ENCODE measurements around the gene CBARP. TPM values are rescaled to one million over a fixed set of nuclear protein-coding genes. Genes with fewer than 3 reads are reported as not detected.

The CBARP gene
- total RNA-seq, 1 donor from 2014 or later, result 13.9 TPM

DNA sequence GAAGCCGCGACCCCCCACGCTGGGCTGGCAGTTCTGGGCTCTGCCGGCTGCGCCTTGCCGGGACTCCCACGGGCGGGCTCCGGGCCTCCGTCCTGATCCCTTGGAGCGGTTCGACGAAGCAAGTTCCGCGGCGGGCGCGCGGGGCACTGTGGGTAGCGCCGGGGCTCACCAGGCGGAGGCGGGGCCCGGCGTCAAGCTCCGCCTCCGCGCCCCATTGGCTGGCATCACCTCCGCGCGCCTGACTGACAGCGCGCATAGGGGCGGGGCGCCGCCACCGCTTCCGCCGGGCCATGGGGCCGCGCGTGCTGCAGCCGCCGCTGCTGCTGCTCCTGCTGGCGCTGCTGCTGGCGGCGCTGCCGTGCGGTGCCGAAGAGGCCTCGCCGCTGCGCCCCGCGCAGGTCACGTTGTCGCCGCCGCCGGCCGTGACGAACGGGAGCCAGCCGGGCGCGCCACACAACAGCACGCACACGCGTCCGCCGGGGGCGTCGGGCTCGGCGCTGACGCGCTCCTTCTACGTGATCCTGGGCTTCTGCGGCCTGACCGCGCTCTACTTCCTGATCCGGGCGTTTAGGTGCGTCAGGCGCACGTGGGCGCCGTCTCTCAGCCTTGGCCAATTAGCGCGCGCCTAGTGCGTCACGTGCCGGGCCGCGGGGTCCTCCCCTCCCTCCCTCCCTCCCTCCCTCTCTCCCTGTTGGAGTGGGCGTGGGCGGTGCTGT, 37.6 kb upstream of the CBARP start, which contains the start of gene FAM174C:
Gene FAM174C (plus strand): TSS at position 271 of the 716 bp plus-strand sequence. CDS start 20 bp downstream, at position 291.
- no peak for DNase-seq (ENCODE audit: extremely low read depth, low read depth, low spot score)

DNA sequence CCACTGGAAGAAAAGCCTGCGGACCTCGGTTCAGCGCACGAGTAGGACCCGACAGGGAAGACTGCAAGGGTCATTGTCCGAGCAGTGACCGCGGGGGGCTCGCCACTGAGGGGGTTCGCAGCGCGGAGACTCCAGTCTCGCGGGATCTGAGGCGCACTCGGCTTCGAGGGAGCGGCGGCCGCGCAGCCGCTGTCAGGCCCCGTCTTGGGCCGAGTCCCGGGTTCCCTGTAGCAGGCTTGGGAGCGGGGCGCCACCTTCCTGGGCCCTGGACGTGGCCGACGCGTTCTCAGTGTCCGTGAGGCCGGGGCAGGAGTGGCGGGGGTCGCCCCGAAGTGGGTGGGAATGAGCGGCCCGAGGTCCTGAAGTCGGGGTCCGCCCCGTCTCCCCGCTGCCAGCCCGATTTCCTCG, 37.1 kb upstream of the CBARP start:
- no peak for DNase-seq (ENCODE audit: extremely low read depth, low read depth, low spot score)

DNA sequence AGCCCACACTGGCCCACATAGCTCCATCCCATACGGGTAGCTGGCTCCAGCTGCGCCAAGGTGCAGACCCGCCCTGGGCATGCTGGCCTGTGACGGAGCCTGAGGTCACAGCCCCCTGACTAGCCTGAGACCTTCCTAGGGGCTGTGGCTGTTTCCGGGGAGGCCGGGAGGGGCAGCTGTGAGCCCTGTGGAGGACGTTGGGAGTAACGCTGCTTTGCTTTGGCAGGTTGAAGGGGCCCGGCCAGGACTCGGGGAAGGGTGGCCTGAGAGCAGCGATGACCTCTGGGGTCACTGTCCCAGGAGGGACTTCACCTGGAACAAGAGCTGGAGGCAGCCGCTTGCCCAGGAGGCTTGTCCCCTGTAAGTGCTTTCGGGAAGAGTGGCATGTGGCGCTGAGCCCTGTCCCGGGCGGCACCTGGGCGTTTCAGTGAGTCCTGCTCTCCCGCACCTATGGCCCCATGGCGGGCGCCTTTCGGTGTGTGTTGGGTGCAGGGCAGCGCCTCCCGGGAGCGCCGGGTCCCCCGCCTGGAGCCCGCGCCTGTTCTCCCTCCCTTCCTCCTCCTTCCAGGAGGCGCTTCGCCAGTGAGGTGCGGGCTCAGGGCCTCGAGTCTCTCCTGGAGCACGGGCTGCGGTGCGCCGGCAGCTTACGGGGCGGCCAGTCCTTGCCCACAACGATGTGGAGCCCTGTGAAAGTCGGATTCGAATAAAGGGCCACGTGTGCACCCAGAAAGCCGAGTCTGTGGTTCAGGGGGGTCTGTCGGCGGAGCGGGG, 36.5 kb upstream of the CBARP start:
- no peak for DNase-seq (ENCODE audit: extremely low read depth, low read depth, low spot score)

DNA sequence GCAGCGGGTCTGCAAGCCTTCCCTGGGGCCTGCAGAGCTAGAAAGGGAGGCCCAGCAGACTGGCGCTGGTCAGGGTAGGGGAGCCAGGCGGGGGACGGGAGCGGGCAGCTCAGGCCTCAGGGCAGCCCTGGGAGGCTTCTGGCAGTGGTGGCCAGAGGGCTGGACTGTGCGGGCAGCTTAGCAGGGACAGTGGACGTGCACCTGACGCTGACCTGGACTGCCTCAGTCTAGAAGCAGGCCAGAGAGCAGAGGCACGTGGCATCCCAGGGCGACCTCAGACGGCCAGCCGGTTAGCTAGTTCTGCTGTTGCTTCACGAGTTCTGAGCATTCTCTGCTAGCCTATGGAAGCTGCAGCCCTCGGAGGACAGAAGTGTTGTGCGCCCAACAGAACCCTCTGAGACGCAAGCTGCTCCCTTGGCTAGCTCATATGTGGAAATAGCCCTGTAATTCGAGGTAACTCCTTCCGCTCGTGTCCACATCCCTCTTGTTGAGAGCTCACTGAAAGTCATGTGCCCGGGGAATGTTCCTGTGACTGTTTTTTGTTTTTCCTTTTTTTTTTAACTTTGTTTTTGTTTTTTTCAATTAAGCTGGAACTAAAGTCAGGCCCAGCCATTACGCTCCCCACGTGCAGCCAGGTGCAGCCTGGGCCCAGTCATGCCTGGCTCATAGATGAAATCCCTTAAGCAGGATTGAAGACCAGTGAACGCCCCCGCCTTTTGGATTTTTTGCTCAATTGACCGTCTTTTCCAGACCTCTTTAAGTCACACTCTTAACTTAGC, 35.6 kb upstream of the CBARP start:
- no peak for DNase-seq (ENCODE audit: extremely low read depth, low read depth, low spot score)

DNA sequence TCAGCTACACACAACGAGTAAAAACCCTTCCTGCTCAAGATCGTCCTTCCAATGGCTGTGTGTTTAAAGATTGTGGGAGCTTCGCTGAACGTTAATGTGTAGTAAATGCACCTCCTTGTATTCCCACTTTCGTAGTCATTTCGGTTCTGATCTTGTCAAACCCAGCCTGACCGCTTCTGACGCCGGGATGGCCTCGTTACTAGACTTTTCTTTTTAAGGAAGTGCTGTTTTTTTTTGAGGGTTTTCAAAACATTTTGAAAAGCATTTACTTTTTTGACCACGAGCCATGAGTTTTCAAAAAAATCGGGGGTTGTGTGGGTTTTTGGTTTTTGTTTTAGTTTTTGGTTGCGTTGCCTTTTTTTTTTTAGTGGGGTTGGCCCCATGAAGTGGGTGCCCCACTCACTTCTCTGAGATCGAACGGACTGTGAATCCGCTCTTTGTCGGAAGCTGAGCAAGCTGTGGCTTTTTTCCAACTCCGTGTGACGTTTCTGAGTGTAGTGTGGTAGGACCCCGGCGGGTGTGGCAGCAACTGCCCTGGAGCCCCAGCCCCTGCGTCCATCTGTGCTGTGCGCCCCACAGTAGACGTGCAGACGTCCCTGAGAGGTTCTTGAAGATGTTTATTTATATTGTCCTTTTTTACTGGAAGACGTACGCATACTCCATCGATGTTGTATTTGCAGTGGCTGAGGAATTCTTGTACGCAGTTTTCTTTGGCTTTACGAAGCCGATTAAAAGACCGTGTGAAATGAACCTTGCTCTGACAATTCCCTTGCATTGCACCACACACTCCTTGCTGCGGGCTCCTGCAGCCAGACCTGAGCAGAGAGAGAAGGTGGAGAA, 34.8 kb upstream of the CBARP start:
- DNase-seq (ENCODE audit: extremely low read depth, low read depth, low spot score), result no peak

DNA sequence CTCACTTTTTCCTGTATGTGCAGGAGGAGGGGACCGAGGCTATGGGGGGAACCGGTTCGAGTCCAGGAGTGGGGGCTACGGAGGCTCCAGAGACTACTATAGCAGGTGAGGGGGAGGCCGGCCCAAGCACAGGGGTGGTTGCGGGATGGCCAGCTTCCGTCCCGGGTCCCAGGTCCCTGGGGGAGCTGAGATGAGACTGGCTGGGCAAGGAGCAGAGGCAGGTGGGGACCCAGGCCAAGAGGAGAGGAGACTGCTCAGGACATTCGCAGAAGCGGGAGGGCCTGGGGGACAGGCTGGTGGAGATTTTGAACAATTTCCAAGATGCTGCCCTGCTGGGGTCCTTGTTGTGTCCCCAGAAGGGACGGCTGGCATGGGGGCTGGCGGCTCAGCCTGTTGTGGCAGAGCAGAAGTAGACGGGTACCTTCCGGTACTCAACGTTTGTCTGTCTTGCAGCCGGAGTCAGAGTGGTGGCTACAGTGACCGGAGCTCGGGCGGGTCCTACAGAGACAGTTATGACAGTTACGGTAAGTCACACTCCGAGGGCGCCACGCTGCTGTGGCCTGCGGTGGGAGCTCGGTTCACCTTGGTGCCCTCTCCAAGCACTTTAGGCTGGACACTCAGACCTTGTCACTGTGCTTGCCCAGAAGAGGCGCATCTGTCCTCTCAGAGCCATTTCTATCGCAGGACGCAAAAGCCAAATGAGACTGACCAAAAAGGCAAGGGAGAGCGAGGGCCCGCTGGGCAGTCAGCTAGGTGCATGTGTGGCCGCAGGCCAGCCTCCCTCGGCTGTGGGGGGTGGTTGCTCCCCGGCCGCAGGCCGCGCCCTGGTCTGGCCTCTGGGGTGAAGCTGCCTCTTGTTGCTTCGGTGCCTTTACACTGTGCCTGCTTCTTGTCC, 34.0 kb upstream of the CBARP start:
- no peak for DNase-seq (ENCODE audit: extremely low read depth, low read depth, low spot score)

DNA sequence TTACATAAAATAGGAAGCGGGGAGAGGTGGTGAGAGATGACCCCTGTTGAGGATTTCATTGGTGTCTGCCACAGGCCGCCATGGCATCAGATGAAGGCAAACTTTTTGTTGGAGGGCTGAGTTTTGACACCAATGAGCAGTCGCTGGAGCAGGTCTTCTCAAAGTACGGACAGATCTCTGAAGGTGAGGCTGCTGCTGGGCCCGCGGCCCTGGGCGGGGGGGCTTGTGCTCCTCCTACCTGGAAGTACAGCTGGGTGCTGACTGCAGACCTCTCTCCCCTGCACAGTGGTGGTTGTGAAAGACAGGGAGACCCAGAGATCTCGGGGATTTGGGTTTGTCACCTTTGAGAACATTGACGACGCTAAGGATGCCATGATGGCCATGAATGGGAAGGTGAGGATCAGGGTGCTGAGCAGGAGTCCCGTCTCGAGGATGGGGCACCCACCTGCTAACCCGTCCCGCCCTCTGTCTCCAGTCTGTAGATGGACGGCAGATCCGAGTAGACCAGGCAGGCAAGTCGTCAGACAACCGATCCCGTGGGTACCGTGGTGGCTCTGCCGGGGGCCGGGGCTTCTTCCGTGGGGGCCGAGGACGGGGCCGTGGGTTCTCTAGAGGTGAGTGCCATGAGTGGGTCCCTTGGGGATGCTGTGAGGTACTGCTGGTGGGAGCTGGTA, 33.2 kb upstream of the CBARP start:
- no peak for DNase-seq (ENCODE audit: extremely low read depth, low read depth, low spot score)

DNA sequence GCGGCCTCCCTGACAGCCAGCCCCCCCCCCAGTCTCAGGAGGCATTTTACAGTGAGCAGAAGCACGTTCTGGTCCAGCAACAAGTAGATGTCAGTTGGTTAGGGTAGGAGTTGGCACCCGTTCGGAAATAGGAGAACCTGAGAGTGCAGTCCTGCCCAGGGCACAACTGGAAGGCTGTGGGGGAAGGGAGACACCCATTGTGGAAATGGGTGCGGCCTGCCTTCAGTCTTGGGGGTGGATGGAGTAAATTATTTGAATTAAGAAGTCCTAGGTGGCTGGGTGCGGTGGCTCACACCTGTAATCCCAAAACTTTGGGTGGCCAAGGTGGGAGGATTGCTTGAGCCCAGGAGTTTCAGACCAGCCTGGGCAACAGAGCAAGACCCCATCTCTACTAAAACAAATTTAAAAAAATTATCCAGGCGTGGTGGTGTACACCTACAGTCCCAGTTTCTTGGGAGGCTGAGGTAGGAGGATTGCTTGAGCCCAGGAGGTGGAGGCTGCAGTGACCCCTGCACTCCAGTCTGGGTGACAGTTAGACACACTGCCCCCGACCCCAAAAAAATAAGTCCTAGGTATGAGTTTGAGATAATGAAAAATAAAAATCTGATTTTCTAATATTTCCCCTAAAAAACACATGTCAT, 32.5 kb upstream of the CBARP start:
- DNase-seq (ENCODE audit: extremely low read depth, low read depth, low spot score), result no peak

DNA sequence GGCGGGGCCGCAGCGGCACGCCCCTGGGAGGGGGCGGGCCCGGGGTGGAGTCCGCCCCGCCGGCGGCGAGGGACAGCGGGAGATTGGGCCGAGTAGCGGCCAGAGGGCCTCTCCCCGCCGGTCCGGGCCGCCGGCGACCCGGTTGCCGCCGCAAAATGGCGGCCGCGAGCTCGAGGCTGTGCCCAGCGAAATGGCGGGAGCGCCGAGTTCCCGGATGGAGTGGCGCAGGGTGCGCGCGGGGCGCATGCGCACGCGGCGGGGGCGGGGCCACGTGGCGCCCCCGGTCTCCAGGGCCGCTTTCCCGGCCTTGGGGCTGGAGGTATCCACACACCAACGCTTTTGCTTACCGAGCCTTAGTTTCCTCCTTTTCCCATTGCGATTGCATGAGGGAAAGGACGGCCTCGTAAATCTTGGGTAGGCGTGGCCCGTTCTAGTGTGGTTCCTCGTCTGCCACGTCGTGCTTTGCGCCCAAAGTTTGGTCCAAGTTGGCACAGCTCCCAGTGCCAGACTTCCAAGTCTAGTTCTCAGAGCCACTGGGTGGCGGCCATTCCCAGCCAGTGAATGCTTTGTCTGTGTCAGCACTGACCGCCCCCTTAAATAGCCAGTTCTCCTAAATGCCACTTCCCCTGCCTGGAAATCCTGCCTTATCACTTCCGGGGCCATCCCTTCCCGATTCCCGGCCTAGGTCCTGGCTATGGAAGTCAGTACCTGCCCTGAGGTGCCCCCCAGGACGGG, 31.8 kb upstream of the CBARP start:
- no peak for DNase-seq (ENCODE audit: extremely low read depth, low read depth, low spot score)

DNA sequence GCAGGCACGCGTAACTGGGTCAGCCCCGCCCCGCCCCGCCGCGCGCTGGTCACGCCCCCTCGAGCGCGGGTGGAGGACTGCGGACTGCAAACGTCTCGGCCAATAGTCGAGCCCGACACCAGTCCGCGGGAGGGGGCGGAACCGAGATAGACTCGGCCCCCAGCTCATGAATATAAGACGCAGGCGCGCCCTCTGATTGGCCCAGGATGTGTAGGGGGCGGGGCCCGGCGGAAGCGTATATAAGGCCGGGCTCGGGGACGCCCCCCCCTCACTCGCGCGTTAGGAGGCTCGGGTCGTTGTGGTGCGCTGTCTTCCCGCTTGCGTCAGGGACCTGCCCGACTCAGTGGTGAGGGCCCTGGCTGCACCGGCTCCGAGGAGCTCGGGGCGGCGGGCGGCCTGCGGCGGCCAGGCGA, 31.3 kb upstream of the CBARP start, which contains the start of gene CIRBP:
Gene CIRBP (plus strand): TSS at position 268 of the 413 bp plus-strand sequence. CDS start 1,602 bp downstream, outside the sequence.
- no peak for DNase-seq (ENCODE audit: extremely low read depth, low read depth, low spot score)

DNA sequence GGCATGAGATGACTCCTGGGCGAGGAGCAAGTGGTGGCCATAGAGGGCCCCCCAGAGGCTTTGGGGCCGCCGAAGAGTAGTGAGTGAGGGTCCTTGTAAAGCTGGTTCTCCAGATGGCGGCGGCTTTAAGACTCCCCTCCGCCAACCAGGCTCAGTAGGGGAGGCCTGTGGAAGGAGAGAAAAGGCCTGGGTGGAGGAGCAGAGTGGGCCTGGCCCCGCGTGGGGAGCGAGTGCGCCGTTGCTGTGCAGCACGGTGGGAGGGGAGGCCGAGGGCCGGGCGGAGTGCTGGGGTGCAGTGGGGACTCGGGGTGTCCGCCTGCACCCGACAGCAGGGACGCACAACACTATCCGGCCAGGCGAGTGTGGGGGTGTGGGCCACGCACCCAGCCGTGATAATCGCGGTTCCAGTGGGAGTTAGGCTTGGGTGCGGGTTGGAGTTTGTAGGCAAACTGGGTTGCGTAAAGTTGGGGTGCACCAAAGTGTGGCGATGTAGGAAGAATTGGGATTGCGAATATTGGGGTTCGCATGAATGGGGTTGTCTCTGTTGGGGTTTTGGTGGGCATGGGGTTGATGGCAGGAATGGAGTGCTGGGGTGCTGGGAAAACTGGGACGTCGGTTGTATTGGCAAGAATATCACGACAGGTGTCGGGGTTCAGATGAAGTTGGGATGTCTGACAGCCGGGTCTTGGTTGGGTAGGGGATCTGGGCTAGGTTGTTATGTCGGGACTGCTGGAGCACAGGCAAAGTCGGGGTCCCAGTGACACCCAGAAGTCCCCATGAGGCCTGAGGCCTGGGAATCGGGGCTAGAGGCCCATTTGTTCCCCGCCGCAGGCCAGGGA, 30.6 kb upstream of the CBARP start:
- no peak for DNase-seq (ENCODE audit: extremely low read depth, low read depth, low spot score)

DNA sequence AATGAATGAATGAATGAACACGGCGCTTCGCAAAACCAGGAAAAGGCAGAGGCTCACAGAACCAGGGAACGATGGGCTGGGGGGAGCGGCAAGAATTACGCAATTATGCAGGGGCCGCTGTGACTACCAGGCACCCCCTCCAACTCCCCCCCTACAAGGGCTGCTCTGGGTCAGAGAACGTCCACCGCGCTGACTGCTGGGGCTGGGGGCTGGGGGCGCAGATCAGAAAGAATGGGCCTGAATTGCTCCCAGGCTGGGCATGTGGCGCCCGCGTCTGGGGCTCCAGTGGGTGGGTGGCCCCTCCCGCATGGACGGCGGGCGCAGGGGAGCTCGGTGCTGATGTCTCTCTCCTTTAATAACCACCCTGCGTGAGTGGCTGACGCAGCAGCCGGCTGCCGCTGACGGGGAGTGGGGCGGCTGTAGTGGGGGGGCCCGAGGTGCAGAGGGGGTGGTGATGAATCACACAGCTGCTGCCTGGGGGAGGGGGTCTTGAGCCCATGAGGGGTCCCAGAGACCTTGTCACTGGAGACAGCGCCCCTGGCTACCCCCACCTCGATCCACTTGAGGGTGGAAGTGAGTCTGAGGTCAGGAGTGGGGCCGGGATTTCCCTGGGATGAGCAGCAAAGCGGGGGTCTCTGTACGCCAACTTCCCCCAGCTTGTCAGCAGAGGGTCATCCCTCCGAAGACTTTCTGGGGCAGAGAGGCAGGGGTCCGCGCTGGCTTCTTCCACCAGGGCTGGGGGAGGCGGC, 29.8 kb upstream of the CBARP start:
- DNase-seq (ENCODE audit: extremely low read depth, low read depth, low spot score), result no peak

DNA sequence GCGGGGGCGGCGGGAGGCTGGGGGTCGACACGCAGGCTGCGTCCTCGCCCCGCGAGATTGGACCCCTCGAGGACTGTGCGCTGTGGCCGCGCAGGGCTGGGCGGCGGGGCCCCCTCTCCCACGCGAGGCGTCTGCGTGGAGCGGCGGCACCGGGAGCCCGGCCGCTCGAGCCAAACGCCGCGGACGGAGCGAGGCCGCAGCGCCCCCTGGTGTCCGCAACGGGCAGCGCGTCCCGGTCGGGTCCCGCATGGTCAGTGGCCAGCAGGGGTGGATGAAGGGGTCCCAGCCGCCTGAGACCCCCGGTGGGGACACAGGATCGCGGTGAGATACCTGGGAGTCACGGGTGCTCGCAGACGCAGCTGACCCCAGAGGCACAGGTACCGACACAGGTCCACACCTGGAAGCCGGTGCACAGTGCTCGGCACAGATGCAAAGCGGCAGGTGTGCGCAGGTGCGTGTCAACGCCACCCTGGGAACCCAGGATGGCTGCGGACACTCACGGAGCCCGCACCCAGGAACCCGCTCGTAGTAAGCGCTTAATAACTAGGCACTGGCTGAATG, 29.2 kb upstream of the CBARP start:
- DNase-seq (ENCODE audit: extremely low read depth, low read depth, low spot score), result no peak

DNA sequence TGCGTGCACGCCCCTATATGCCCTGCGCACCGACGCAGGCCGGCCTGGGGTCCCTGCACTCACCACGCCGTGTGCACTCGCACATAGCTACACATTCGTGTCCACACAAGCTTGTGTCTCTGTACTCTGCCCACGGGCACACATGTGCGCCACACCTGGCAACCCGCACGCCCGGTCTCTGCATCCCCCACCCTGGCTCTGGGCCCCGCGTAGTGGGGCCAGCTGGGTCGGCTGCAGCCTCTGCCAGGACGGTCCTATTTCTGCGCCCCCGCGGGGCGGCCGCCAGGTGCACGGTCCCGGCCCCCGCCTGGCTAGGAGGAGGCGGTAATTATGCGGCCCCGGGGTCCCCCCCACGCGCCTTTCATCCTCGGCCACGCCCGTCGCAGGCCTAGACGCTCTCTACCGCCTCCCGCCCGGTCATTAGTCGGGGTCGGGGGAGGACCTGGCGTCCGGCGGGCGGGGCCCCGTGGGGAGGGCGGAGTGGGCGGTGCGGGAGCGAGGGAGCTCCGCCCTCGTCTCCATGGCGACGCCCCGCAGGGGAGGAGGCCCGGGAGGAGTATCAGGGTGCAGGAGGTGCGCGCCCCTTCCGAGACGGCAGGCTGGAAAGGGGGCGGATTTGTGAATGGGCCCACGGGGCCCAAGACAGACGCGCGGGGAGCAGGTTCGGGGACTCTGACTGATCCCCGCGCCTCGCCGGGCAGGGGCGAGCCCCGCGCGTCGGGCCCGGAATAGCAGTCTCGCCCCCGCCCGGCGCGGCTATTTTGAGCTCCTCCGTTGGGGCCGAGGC, 28.5 kb upstream of the CBARP start:
- DNase-seq (ENCODE audit: extremely low read depth, low read depth, low spot score), result no peak

DNA sequence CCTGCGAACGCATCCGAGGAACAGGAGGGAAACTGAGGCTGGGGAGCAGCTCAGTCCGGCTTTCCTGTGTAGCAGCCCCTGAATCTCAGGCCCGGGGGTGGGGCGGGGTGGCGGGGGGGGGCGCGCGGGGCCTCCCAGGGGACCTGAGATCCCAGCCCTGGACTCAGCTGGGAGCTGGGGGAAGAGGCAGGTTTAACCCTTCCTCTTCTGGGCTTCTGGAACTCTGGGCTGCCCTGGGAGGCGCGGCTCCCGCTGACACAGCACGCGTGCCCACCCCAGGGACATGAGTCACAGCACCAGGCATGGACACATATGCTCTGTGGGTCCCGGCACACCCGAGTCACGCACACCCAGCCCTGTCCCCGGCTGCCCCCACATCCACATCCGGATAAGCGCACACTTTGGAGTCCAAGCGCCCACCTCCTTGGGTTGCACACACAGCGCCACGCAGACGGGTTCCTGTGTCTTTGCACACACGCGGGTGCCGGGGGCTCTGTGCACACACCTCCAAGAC, 27.9 kb upstream of the CBARP start:
- DNase-seq (ENCODE audit: extremely low read depth, low read depth, low spot score), result no peak
